Measurements from ENCODE around the gene MPI.

MPI gene

GRCh38 chr15:74864296-74864695, 25.5 kb upstream of the MPI start:
- no peak overlapping the region for H3K4me3 ChIP-seq (ENCODE audit: low read depth, low read length)
- TF ChIP-seq, protein P1, sequence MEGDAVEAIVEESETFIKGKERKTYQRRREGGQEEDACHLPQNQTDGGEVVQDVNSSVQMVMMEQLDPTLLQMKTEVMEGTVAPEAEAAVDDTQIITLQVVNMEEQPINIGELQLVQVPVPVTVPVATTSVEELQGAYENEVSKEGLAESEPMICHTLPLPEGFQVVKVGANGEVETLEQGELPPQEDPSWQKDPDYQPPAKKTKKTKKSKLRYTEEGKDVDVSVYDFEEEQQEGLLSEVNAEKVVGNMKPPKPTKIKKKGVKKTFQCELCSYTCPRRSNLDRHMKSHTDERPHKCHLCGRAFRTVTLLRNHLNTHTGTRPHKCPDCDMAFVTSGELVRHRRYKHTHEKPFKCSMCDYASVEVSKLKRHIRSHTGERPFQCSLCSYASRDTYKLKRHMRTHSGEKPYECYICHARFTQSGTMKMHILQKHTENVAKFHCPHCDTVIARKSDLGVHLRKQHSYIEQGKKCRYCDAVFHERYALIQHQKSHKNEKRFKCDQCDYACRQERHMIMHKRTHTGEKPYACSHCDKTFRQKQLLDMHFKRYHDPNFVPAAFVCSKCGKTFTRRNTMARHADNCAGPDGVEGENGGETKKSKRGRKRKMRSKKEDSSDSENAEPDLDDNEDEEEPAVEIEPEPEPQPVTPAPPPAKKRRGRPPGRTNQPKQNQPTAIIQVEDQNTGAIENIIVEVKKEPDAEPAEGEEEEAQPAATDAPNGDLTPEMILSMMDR (IDR thresholded peaks at IDR 0.05; ENCODE audit: borderline replicate concordance, insufficient read depth, low read depth, low read length) = no peak

- H3K4me3 ChIP-seq (ENCODE audit: low read depth, low read length) = no peak overlapping the region
- TF ChIP-seq, protein P1 (IDR thresholded peaks at IDR 0.05; ENCODE audit: borderline replicate concordance, insufficient read depth, low read depth, low read length) = no peak
These were observed 24.5 kb upstream of the MPI start for GRCh38 chr15:74865316-74865715.

DNA sequence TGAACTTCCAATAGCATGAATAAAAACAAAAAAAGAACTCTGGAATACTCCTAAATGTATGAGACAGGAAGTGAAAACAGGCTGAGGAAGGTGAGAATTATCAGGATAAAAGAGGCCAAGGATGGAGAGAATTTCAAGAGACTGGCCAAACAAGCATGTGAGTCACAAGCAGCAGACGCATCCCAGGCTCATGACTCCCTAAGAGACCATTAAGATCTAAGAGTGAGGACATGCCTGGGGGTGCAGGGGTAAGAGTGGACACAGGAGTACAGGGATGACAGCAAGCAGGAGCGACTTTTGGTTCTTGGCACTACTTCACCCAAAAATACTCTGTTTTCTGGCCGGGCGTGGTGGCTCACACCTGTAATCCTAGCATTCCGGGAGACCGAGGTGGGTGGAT, 23.8 kb upstream of the MPI start:
- TF ChIP-seq, protein P1 (IDR thresholded peaks at IDR 0.05; ENCODE audit: borderline replicate concordance, insufficient read depth, low read depth, low read length) = no peak
- no peak overlapping the region for H3K4me3 ChIP-seq (ENCODE audit: low read depth, low read length)

DNA sequence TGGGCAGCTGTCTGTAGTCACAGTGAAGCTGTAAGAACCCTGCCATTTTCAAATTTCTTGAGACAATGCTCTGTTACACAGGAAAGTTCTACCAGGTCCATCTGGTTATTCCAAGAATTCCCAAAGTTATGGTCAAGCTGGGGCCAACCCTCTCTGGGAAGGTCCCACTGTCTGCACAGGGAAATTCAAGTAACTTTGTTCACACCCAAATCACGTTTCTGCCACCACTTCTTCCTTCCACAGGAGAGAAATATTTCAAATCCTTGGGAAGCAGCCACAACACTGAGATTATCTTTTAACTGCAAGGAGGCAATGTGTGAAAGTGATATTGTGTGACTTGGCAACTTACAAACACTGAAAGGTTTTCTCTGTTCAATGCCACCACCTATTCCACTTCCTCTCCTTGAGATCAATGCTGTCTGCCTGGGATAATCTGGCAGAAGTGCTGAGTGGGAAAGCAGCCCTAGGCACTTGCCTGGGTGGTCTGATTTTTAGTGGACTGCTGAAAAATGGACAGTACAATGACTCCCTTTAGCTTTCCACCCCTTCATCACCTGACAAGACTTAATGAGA, 22.3 kb upstream of the MPI start:
- no peak overlapping the region for H3K4me3 ChIP-seq (ENCODE audit: low read depth, low read length)
- TF ChIP-seq, protein P1 (IDR thresholded peaks at IDR 0.05; ENCODE audit: borderline replicate concordance, insufficient read depth, low read depth, low read length) = no peak

- TF ChIP-seq, protein P1 (IDR thresholded peaks at IDR 0.05; ENCODE audit: borderline replicate concordance, insufficient read depth, low read depth, low read length) = no peak
- H3K4me3 ChIP-seq (ENCODE audit: low read depth, low read length) = no peak overlapping the region
These were observed 21.8 kb upstream of the MPI start for GRCh38 chr15:74868059-74868458.

- TF ChIP-seq, protein P1 (IDR thresholded peaks at IDR 0.05; ENCODE audit: borderline replicate concordance, insufficient read depth, low read depth, low read length) = no peak
- H3K4me3 ChIP-seq (ENCODE audit: low read depth, low read length) = peak overlapping the region; percentile 55
These were observed 20.5 kb upstream of the MPI start for GRCh38 chr15:74869372-74869725.

- TF ChIP-seq, protein P1 (IDR thresholded peaks at IDR 0.05; ENCODE audit: borderline replicate concordance, insufficient read depth, low read depth, low read length) = no peak
- peak overlapping the region; percentile 55 for H3K4me3 ChIP-seq (ENCODE audit: low read depth, low read length)
These were observed 20.0 kb upstream of the MPI start for GRCh38 chr15:74869726-74870407.
